GM23338 (cell line): Measurements from ENCODE around the gene ACAD8. TPM values are rescaled to one million over a fixed set of nuclear protein-coding genes. Genes with fewer than 3 reads are reported as not detected.
A peak's percentile ranks its signal among the peaks of the same experiment; 100 is the strongest.

ENCODE experiments used
- ATAC-seq: fragments of 200-7000 bp; cut with Tn5 transposase; 3 replicates; pipeline ENCODE4 v1.9.1; 2020
- DNase-seq: peaks from one replicate; pipeline ENCODE4 v3.0.0-alpha.2; 2015; ENCODE audit warnings: low spot score
- H2AFZ ChIP-seq: fragments of 200-600 bp; sonication (generic); 2 replicates; pipeline ENCODE4 v1.8.0; 2016; ENCODE audit warnings: antibody characterized with exemption, mild to moderate bottlenecking, moderate library complexity
- H3F3A ChIP-seq: fragments of 200-600 bp; sonication (generic); replicated peaks from 2 replicates; pipeline ENCODE4 v1.8.0; 2017; ENCODE audit warnings: antibody characterized with exemption, mixed run types, low read depth
- H3K27ac ChIP-seq: fragments of 200-600 bp; sonication (generic); 2 replicates; pipeline ENCODE4 v1.6.1; 2016; ENCODE audit warnings: low read depth
- H3K27me3 ChIP-seq: fragments of 200-600 bp; sonication (generic); 2 replicates; pipeline ENCODE4 v1.8.0; 2016; ENCODE audit warnings: mild to moderate bottlenecking, mixed run types, moderate library complexity; ENCODE audit not compliant: insufficient read depth
- H3K36me3 ChIP-seq: fragments of 200-600 bp; sonication (generic); 2 replicates; pipeline ENCODE4 v1.8.0; 2016; ENCODE audit warnings: mild to moderate bottlenecking; ENCODE audit not compliant: insufficient read depth
- H3K4me1 ChIP-seq: fragments of 200-600 bp; sonication (generic); 2 replicates; pipeline ENCODE4 v1.8.0; 2016; ENCODE audit warnings: mild to moderate bottlenecking, moderate library complexity; ENCODE audit not compliant: insufficient read depth
- H3K4me2 ChIP-seq: fragments of 200-600 bp; sonication (generic); 2 replicates; pipeline ENCODE4 v1.7.1; 2017; ENCODE audit warnings: mixed run types
- H3K4me3 ChIP-seq: fragments of 200-600 bp; sonication (generic); 2 replicates; pipeline ENCODE4 v1.6.1; 2016; ENCODE audit warnings: mixed run types
- H3K79me2 ChIP-seq: fragments of 200-600 bp; sonication (generic); replicated peaks from 2 replicates; pipeline ENCODE4 v1.8.0; 2017; ENCODE audit warnings: mild to moderate bottlenecking; ENCODE audit not compliant: insufficient read depth
- H3K9me2 ChIP-seq: fragments of 200-600 bp; sonication (generic); 2 replicates; pipeline ENCODE4 v1.8.0; 2017; ENCODE audit not compliant: insufficient read depth
- H4K20me1 ChIP-seq: fragments of 200-600 bp; sonication (generic); replicated peaks from 2 replicates; pipeline ENCODE4 v1.8.0; 2017; ENCODE audit warnings: mild to moderate bottlenecking; ENCODE audit not compliant: insufficient read depth
- H3K27ac Mint-ChIP-seq: 2 replicates; pipeline ENCODE4 v1.8.0; 2020; ENCODE audit warnings: inconsistent platforms, mild to moderate bottlenecking, moderate library complexity, mixed read lengths
- H3K27me3 Mint-ChIP-seq: 3 replicates; pipeline ENCODE4 v1.8.0; 2022; ENCODE audit warnings: low read depth, mild to moderate bottlenecking, moderate library complexity, mixed read lengths, inconsistent platforms; ENCODE audit not compliant: insufficient read depth, poor library complexity
- H3K36me3 Mint-ChIP-seq: 3 replicates; pipeline ENCODE4 v1.8.0; 2021; ENCODE audit warnings: low read depth, mild to moderate bottlenecking, inconsistent platforms, moderate library complexity, mixed read lengths
- H3K4me1 Mint-ChIP-seq: 3 replicates; pipeline ENCODE4 v1.8.0; 2020; ENCODE audit warnings: mild to moderate bottlenecking, inconsistent platforms, mixed read lengths
- H3K4me3 Mint-ChIP-seq: 3 replicates; pipeline ENCODE4 v1.8.0; 2021; ENCODE audit warnings: moderate library complexity, mild to moderate bottlenecking, inconsistent platforms, mixed read lengths
- H3K9me3 Mint-ChIP-seq: 3 replicates; pipeline ENCODE4 v1.8.0; 2020; ENCODE audit warnings: moderate library complexity, mild to moderate bottlenecking, inconsistent platforms, mixed read lengths
- CREB1 ChIP-seq: fragments of 250-450 bp; sonication (Bioruptor Pico); IDR thresholded peaks from 2 replicates; pipeline ENCODE4 v1.5.0; 2020; ENCODE audit warnings: low read depth, mild to moderate bottlenecking, moderate library complexity
- ZNF114 ChIP-seq: fragments of 250-450 bp; sonication (Bioruptor Pico); IDR thresholded peaks from 2 replicates; pipeline ENCODE4 v1.5.0; 2020; ENCODE audit warnings: mild to moderate bottlenecking, moderate library complexity
- polyA plus RNA-seq: library from polyadenylated mRNA; unstranded; fragments of >200 nt; fragmentation: Nextera tagmentation; extraction: Ambion mirVana; gene quantifications from 2 replicates; pipeline ENCODE4 v1.2.1, GENCODE V29; 2016
- total RNA-seq: library from RNA; depleted of rRNA; stranded (reverse); fragments of >200 nt; shearing (Covaris generic); gene quantifications from 2 replicates; pipeline ENCODE4 v1.2.3, GENCODE V29; 2014
- TF ChIP-seq, protein P1 (sequence below): fragments of 250-450 bp; sonication (Bioruptor Pico); IDR thresholded peaks from 2 replicates; pipeline ENCODE4 v1.5.0; 2020; ENCODE audit warnings: mild to moderate bottlenecking, moderate library complexity
- TF ChIP-seq, protein P2 (sequence below): IDR thresholded peaks from one replicate; pipeline ENCODE4 v1.6.1; 2018; ENCODE audit warnings: antibody characterized with exemption; ENCODE audit not compliant: unreplicated experiment
- TF ChIP-seq, protein P3 (sequence below), 2 experiments: fragments of 200-600 bp in 1 of 2; sonication (generic) in 1 of 2; conservative IDR thresholded peaks; 2 replicates each; pipeline versions ENCODE4 v1.5.1 to v1.6.1; 2016 to 2017; ENCODE audit warnings: antibody characterized with exemption in 2 of 2, low read depth in 2 of 2, mild to moderate bottlenecking in 2 of 2, moderate library complexity in 1 of 2

Gene ACAD8
- total and polyA plus RNA-seq, 2 experiments from 2014 or later = 43.2 to 65.4 TPM

DNA sequence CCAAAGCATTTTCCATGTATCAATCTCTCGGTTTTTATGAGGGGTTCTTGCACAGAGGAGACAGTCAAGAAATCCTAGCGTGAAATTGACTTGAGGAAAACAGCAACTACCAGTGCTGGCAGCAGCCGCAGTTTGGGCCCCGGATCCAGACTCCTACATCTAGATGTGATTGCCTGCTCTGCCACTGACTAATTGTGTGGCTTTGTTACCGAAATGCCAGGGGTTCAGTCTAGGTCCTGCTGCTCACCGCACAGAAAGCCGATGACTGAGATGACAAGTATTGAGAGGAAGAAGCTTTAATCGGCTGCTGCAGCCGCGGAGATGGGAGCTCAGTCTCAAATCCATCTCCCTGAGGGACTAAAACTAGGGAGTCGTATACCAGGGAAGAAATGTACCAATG is 14.6 kb downstream of the ACAD8 start:
- Histone ChIP-seq H3K27me3 (no peaks in the 10 kb centered on the region), H3K4me1 (peaks cover 60% of the 10 kb centered on the region), H3K9me2 (no peaks in the 10 kb centered on the region), H2AFZ (no peak overlapping the region), H4K20me1 (0 out of 2 replicates have a peak, but pooled peaks cover 4% of the 10 kb centered on the region), H3K79me2 (peaks cover 71% of the 10 kb centered on the region), H3K27ac (no peak overlapping the region; the same call in 1 of the 2 replicates), H3K4me2 (peak overlapping the region; percentile 38), H3F3A (0 out of 2 replicates have a peak, but pooled peaks cover 10% of the 10 kb centered on the region), H3K4me3 (no peak overlapping the region), H3K36me3 (peaks cover 13% of the 10 kb centered on the region)
- H3K4me3 Mint-ChIP-seq = peak overlapping the region; percentile 7; the same call in 1 of the 3 replicates
- TF ChIP-seq, protein P1, sequence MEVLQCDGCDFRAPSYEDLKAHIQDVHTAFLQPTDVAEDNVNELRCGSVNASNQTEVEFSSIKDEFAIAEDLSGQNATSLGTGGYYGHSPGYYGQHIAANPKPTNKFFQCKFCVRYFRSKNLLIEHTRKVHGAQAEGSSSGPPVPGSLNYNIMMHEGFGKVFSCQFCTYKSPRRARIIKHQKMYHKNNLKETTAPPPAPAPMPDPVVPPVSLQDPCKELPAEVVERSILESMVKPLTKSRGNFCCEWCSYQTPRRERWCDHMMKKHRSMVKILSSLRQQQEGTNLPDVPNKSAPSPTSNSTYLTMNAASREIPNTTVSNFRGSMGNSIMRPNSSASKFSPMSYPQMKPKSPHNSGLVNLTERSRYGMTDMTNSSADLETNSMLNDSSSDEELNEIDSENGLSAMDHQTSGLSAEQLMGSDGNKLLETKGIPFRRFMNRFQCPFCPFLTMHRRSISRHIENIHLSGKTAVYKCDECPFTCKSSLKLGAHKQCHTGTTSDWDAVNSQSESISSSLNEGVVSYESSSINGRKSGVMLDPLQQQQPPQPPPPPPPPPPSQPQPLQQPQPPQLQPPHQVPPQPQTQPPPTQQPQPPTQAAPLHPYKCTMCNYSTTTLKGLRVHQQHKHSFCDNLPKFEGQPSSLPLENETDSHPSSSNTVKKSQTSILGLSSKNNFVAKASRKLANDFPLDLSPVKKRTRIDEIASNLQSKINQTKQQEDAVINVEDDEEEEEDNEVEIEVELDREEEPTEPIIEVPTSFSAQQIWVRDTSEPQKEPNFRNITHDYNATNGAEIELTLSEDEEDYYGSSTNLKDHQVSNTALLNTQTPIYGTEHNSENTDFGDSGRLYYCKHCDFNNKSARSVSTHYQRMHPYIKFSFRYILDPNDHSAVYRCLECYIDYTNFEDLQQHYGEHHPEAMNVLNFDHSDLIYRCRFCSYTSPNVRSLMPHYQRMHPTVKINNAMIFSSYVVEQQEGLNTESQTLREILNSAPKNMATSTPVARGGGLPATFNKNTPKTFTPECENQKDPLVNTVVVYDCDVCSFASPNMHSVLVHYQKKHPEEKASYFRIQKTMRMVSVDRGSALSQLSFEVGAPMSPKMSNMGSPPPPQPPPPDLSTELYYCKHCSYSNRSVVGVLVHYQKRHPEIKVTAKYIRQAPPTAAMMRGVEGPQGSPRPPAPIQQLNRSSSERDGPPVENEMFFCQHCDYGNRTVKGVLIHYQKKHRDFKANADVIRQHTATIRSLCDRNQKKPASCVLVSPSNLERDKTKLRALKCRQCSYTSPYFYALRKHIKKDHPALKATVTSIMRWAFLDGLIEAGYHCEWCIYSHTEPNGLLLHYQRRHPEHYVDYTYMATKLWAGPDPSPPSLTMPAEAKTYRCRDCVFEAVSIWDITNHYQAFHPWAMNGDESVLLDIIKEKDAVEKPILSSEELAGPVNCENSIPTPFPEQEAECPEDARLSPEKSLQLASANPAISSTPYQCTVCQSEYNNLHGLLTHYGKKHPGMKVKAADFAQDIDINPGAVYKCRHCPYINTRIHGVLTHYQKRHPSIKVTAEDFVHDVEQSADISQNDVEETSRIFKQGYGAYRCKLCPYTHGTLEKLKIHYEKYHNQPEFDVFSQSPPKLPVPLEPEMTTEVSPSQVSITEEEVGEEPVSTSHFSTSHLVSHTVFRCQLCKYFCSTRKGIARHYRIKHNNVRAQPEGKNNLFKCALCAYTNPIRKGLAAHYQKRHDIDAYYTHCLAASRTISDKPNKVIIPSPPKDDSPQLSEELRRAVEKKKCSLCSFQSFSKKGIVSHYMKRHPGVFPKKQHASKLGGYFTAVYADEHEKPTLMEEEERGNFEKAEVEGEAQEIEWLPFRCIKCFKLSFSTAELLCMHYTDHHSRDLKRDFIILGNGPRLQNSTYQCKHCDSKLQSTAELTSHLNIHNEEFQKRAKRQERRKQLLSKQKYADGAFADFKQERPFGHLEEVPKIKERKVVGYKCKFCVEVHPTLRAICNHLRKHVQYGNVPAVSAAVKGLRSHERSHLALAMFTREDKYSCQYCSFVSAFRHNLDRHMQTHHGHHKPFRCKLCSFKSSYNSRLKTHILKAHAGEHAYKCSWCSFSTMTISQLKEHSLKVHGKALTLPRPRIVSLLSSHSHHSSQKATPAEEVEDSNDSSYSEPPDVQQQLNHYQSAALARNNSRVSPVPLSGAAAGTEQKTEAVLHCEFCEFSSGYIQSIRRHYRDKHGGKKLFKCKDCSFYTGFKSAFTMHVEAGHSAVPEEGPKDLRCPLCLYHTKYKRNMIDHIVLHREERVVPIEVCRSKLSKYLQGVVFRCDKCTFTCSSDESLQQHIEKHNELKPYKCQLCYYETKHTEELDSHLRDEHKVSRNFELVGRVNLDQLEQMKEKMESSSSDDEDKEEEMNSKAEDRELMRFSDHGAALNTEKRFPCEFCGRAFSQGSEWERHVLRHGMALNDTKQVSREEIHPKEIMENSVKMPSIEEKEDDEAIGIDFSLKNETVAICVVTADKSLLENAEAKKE (CRISPR knock-in tag) = no peak
- TF ChIP-seq ZNF114 = no peak
- TF ChIP-seq CREB1 (CRISPR knock-in tag) = no peak
- peak overlapping the region; percentile 81 for H3K27ac Mint-ChIP-seq
- peaks cover 76% of the 10 kb centered on the region for H3K4me1 Mint-ChIP-seq
- H3K9me3 Mint-ChIP-seq = no peaks in the 10 kb centered on the region
- peaks cover 18% of the 10 kb centered on the region for H3K27me3 Mint-ChIP-seq
- DNase-seq (no peak), ATAC-seq (no peak)
- peaks cover 36% of the 10 kb centered on the region for H3K36me3 Mint-ChIP-seq

DNA sequence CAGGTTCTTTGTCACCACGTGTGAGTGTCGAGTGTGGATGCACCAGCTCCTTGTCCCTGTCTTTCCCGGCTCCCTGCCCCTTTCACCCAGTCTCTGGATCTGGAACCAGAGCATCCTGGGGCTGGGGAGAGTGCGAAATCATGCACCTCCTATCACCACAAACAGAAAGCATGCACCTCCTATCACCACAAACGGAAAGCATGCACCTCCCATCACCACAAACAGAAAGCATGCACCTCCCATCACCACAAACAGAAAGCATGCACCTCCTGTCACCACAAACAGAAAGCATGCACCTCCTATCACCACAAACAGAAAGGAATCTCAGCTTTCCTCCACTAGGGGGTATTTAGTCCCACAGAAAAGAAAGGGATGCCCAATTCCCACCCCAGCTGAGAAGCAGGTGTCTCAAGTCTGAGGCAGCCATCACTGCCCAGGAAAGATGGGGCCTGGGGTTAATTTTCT is 16.9 kb downstream of the ACAD8 start:
- H3K4me3 ChIP-seq = no peak overlapping the region
- DNase-seq (peak; percentile 83), ATAC-seq (peak; percentile 16)
- H3K9me2 ChIP-seq = no peaks in the 10 kb centered on the region
- H3K4me1 ChIP-seq = peaks cover 71% of the 10 kb centered on the region
- H3K79me2 ChIP-seq = peaks cover 81% of the 10 kb centered on the region
- H3F3A ChIP-seq = 0 out of 2 replicates have a peak, but pooled peaks cover 10% of the 10 kb centered on the region
- H3K27ac ChIP-seq = no peak overlapping the region
- TF ChIP-seq, protein P2, sequence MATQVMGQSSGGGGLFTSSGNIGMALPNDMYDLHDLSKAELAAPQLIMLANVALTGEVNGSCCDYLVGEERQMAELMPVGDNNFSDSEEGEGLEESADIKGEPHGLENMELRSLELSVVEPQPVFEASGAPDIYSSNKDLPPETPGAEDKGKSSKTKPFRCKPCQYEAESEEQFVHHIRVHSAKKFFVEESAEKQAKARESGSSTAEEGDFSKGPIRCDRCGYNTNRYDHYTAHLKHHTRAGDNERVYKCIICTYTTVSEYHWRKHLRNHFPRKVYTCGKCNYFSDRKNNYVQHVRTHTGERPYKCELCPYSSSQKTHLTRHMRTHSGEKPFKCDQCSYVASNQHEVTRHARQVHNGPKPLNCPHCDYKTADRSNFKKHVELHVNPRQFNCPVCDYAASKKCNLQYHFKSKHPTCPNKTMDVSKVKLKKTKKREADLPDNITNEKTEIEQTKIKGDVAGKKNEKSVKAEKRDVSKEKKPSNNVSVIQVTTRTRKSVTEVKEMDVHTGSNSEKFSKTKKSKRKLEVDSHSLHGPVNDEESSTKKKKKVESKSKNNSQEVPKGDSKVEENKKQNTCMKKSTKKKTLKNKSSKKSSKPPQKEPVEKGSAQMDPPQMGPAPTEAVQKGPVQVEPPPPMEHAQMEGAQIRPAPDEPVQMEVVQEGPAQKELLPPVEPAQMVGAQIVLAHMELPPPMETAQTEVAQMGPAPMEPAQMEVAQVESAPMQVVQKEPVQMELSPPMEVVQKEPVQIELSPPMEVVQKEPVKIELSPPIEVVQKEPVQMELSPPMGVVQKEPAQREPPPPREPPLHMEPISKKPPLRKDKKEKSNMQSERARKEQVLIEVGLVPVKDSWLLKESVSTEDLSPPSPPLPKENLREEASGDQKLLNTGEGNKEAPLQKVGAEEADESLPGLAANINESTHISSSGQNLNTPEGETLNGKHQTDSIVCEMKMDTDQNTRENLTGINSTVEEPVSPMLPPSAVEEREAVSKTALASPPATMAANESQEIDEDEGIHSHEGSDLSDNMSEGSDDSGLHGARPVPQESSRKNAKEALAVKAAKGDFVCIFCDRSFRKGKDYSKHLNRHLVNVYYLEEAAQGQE = no peak
- TF ChIP-seq ZNF114 = no peak
- TF ChIP-seq, protein P3, sequence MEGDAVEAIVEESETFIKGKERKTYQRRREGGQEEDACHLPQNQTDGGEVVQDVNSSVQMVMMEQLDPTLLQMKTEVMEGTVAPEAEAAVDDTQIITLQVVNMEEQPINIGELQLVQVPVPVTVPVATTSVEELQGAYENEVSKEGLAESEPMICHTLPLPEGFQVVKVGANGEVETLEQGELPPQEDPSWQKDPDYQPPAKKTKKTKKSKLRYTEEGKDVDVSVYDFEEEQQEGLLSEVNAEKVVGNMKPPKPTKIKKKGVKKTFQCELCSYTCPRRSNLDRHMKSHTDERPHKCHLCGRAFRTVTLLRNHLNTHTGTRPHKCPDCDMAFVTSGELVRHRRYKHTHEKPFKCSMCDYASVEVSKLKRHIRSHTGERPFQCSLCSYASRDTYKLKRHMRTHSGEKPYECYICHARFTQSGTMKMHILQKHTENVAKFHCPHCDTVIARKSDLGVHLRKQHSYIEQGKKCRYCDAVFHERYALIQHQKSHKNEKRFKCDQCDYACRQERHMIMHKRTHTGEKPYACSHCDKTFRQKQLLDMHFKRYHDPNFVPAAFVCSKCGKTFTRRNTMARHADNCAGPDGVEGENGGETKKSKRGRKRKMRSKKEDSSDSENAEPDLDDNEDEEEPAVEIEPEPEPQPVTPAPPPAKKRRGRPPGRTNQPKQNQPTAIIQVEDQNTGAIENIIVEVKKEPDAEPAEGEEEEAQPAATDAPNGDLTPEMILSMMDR (conservative IDR thresholded peaks at IDR 0.05; ENCODE audit: low read depth in 2 of 2) = peak; percentile 57 to 67
- Mint-ChIP-seq H3K9me3 (no peaks in the 10 kb centered on the region; the same call in 2 of the 3 replicates), H3K4me3 (no peak overlapping the region; the same call in 2 of the 3 replicates), H3K4me1 (peaks cover 76% of the 10 kb centered on the region), H3K27ac (peak overlapping the region; percentile 42), H3K36me3 (peaks cover 31% of the 10 kb centered on the region), H3K27me3 (peaks cover 20% of the 10 kb centered on the region)
- H2AFZ ChIP-seq = no peak overlapping the region
- no peak overlapping the region for H3K4me2 ChIP-seq
- H3K36me3 ChIP-seq = no peaks in the 10 kb centered on the region
- H4K20me1 ChIP-seq = 0 out of 2 replicates have a peak, but pooled peaks cover 4% of the 10 kb centered on the region
- no peaks in the 10 kb centered on the region for H3K27me3 ChIP-seq
